HG03565 (cell line): Measurements from ENCODE around the gene ABI2.

ENCODE experiments used
- ATAC-seq: cut with Tn5 transposase; IDR thresholded peaks from one replicate; pipeline ENCODE4 v1.9.1; 2021; ENCODE audit warnings: mild to moderate bottlenecking, moderate library complexity; ENCODE audit not compliant: unreplicated experiment

Gene ABI2

DNA sequence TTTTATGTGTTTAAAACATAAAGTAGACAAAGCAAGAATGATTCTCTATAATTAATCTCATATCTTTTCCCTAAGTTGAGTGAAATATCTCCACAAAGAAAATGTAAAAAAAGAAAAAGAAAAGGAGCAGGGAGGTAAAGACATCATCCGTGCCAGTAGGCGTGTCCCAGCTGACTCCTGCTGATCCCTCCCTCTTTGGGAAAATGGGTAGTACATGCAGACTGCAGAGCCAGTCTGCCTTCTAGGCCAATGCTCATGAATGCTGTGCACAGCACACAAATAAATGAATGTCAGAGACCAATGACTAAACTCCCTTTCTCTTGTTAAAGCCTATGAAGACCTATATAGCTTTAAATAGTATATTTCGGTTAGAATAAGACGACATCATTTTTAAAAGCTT lies 142.2 kb downstream of the ABI2 start:
- ATAC-seq = no peak

DNA sequence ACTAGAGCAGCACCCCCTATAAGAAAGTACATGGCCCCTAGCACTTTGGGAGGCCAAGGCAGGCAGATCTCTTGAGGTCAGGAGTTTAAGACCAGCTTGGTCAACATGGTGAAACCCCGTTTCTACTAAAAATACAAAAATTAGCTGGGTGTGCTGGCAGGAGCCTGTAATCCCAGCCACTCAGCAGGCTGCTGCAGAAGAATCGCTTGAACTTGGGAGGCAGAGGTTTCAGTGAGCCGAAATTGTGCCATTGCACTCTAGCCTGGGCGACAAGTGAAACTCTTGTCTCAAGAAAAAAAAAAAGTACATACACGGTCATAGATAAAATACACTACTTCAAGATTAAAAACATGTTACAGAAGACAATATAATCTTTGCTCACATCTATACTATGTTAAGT lies 143.1 kb downstream of the ABI2 start:
- no peak for ATAC-seq

DNA sequence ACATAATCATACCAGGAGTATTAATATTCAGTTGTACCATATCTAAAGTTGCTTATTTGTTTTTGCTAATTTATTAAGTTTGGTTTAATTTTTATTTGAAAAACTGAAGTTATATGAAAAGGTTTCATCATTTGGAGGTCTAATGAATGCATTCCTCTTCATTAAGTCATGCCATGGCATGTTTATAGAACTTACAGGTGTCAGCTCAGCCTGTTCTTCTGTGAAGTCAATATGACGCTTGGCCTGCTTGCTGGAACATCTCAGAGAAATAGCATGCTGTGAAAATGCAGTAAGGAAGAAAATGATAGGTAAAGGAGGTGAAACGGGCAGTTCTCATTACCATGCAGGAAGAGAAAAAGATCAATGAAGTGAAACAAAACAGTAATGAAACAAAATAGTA lies 148.7 kb downstream of the ABI2 start:
- no peak for ATAC-seq

DNA sequence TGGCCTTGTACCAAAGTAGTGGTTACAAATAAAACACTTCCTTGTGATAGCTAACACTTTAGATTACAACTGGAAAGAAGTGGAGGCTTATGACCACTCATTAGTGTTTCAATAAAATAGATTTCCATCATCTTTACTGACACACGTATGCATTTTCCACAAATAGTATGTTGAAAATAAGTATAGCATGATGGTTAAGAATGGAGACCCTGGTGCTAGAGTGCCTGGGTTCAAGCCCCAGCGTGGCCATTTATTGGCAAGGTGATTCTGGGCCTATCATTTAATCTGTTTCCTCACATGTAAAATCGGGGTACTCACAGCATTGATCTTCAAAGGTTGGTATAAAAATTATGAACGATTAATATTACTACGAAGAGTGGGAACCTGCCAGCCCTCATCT lies 152.4 kb downstream of the ABI2 start:
- ATAC-seq = no peak

- ATAC-seq = no peak
Observed at GRCh38 chr2:203484266-203485112, 156.3 kb downstream of the ABI2 start.

DNA sequence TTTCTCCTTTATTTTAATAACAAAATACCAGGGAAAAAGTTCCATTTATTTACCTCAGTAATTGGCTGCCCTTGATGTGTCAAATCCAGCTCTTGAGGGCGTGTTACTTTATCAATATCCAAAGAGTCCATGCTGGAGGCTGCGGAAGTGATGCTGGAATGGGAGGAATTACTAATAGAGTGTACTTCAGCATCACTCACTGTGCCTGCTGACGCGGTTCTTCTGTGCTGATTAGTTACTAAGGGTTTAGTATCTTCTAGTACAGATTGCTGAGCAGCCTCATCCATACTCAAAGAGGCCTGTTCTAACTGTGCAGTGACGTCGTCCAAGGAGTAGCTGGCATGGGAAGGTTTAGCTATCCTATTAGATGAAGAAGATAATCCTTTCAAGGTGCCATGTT lies 161.3 kb downstream of the ABI2 start:
- ATAC-seq = no peak

DNA sequence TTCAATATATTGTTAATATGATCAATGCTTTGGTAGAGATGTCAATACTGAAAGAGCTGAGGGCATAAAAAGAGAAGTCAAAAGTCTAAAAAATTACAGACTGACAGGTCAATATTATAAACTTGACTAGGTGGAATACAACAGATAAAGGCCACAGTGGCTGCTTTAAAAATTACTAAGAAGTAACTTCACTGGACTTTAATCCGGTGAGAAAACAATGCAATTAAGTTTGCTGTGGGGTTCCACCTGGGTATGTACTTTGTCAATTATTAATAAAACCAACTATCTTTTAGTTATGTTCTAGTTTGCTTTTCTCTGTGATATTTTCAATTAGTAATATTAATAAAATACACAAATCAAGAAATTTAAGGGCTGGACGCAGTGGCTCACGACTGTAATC lies 162.2 kb downstream of the ABI2 start:
- no peak for ATAC-seq

DNA sequence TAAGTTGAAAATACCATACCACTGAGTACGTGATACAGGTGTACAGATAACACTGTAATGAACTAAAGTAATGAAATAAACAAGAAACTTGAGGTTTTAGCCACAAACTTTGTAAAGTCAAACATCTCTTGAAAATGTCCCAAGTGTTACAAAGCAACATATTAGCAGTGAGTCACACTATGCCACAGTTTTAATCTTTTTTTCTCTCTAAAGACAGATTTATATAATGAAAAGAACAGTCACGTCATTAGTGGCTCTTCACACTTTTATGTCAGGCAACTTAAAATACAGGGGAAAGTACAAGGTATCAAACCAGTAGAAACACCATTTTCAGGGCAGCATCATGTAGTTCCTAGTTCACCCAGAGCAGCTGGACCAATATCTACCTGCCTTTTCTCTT lies 164.8 kb downstream of the ABI2 start:
- no peak for ATAC-seq
